Measurements from ENCODE around the gene CENPN.

DNA sequence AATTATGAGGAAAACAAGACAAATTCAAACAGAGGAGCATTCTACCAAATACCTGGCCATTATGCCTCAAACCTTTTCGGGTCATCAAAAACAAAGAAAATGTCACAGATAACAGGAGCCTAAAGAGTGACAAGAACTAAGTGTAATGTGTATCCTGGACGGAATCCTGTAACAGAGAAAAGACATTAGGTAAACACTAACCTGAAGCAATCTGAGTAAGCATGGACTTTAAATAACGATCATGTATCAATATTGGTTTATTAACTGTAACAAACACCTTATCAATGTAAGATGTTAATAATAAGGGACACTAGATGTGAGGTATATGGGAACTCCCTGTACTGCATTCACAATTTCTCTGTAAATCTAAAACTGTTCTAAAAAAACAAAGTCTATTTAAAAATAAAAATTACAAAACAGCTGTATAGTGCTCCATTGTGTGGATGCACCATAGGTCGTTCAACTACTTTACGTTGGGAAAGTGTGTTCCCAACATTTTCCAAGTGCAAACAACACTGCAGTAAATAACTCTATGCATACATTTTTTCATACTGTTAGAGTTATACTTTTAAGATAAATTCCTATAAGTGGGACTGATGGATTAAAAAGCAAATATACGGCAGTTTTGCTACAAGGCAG lies 15.1 kb upstream of the CENPN start:
- TF ChIP-seq, protein P1, sequence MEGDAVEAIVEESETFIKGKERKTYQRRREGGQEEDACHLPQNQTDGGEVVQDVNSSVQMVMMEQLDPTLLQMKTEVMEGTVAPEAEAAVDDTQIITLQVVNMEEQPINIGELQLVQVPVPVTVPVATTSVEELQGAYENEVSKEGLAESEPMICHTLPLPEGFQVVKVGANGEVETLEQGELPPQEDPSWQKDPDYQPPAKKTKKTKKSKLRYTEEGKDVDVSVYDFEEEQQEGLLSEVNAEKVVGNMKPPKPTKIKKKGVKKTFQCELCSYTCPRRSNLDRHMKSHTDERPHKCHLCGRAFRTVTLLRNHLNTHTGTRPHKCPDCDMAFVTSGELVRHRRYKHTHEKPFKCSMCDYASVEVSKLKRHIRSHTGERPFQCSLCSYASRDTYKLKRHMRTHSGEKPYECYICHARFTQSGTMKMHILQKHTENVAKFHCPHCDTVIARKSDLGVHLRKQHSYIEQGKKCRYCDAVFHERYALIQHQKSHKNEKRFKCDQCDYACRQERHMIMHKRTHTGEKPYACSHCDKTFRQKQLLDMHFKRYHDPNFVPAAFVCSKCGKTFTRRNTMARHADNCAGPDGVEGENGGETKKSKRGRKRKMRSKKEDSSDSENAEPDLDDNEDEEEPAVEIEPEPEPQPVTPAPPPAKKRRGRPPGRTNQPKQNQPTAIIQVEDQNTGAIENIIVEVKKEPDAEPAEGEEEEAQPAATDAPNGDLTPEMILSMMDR (IDR thresholded peaks at IDR 0.05): no peak
- TF ChIP-seq POLR2A (IDR thresholded peaks at IDR 0.05; ENCODE audit: low read depth) (no peak), POLR2AphosphoS5 (IDR thresholded peaks at IDR 0.05) (no peak)

Measured in esophagus muscularis mucosa (tissue), 3 donors.